GM21723 (cell line): ENCODE measurements around the gene NRG3.

ENCODE experiments used
- ATAC-seq: cut with Tn5 transposase; IDR thresholded peaks from one replicate; pipeline ENCODE4 v1.9.1; 2021; ENCODE audit warnings: mild to moderate bottlenecking, moderate library complexity; ENCODE audit not compliant: unreplicated experiment

Gene NRG3

DNA sequence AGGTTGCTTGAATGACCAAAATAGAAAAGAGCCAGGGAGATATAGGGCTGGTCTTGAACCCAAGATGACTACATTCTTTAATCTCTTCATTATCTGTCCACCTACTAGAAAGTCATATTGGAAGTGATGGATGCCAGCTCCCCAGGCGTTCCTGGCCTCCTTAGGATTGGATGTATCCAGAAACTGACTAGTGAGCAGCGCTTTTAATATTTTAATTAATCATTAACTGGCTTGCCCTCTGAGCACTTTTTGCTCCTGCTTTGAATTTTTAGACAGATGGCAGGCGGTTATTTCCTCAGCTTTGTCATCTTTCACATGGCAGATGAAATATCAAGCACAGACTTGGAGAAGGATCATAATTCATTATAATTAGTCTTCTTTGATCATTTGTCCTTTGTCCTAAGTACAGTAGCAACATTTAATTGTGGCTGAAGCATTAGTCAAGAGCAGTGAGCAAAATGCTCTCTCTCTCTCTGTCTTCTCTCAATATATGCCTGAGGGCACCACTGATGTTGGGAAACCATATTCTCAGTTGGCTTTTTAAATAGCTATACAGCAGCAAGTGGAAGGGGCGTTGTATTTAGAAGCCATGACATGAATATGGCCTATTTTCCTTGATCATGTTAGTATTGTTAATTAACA is 588.0 kb downstream of the NRG3 start:
- ATAC-seq = no peak

DNA sequence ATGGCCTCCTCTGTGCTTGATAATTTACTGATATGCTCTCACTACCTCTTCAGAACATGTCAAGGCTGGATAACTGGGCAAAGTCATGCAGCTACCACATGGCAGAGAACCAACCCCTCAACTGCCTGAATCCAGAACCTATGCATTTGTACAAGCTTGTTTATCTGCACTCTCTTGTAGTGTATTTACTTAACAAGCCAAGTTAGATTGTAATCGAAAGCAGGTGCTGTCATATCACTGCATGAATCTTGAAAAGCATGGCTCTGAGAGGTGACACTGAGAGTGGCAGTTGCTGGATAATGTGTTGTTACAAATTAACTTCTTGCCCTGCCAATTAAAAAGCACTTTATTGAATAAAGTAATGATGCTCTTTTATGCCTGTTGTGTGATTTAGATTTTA is 588.6 kb downstream of the NRG3 start:
- ATAC-seq = no peak

- no peak for ATAC-seq
Observed at GRCh38 chr10:82464191-82464818, 589.3 kb downstream of the NRG3 start.

DNA sequence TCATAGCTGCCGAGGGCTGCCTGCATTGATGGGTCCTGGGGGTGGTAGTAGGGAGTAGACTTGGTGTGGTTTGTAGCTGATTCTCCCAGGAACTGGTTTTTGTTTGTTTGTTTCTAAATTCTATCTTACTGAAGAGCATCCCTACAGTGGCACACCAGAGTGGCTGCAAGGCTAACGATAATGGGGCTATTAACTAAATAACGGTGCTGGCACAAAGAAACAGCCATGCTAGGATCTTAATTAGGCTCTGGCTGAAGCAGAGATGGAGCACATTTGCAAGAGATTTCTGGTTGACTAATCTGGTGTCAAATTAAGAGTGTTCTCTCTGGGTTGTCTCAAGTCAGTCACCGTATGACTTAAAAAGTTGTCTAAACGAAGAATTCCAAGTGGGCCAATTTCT is 590.0 kb downstream of the NRG3 start:
- ATAC-seq = no peak

DNA sequence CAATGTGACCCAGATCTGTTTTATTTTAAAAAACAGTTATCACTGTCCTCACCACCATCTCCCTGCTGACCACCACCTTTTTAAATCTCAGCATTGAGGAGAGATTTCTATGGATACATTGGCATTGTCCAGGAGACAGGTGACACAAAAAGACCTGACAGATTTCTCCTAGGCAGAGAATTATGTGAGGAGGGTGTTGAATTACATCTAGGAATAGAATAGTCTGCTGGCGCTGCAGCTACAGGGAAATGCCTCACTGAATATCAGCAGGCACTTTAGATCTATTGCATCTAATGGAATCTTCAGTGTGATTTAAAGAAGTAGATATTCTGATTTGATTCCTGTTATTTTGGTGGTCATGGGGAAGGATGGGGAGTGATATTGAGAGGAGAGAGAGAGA is 593.5 kb downstream of the NRG3 start:
- ATAC-seq = no peak

DNA sequence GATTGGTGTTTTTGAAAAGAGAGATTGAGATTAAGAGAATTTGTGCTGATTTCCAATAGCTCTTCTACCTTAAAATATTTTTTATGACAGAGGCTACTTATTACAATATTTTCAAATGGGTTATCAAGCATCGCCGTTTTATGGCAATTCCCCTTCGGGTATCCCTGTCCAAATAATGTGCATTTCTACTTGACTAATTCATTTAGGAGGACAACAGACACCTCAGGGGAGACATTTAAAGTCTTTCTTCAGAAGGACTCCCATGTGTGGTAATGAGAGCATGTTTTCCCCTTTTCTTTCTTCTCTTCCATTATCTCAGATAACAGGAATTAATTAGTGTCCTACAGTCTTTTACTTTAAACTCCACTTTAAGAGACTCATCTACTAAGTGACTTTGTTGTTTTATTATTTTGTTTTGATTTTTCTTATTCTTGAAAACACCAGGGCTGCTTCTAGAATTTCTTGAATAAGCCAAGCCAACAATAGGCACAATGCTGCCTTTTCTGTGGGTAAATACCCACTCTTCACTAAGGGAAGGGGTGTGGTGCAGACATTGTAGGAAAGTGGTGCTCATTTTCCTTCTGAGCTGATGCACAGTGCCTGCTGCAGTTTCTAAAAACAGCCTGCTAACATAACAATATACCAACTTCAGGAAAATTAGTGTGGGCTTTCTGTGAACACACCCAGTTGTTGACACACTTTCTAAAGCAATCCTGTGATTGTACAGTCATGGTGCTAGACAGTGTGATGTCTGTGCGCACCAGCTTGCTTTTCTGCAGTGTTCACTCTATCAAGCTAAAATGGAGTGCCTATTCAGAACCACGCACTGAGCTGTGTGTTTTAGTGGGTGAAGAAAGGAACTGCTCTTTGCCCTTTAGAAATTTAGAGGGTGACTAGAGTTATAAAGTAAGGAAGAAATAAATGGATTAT is 597.7 kb downstream of the NRG3 start:
- no peak for ATAC-seq

- ATAC-seq = no peak
Observed at GRCh38 chr10:82477776-82478175, 602.8 kb downstream of the NRG3 start.

DNA sequence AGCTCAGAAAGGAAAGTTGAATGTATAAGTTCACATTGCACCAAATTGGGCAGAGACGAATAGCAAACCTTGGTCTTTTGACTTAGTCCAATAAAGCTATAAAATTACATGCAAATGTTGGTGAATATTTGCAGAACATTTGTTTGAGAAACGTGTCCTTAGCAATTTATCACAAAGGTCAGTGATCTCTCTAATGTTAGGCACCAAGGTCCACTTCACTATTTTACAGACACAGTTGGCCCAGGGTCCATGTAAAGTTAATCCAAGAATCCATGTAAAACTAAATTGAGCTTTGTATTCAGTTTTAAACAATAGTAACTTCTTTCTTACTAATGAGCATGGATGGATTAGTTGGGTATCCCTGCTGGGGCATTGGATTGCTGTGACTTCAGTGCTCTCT is 617.7 kb downstream of the NRG3 start:
- no peak for ATAC-seq

GRCh38 chr10:82496114-82496513 is 621.1 kb downstream of the NRG3 start:
- no peak for ATAC-seq

- ATAC-seq = no peak
Observed at GRCh38 chr10:82497439-82497838, 622.4 kb downstream of the NRG3 start.

- ATAC-seq = no peak
Observed at GRCh38 chr10:82498976-82499375, 624.0 kb downstream of the NRG3 start.

DNA sequence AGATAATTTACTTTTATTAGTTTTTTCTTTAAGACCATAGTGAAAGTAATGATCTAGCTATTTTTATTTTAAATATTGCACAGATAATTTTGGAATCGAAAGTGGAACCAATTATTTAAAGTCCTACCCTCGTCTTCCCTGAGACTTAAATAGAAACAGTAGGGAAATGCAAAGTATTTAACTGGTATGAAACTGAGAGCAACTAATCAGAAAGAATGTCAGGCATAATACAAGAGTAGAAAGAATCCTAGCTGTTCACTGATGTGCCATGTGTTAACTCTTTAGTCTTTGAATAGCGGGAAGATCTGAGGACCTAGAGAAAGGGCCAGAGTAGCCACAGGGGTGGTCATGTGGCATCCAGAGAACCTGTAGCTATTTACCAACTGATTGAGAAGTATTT is 630.0 kb downstream of the NRG3 start:
- no peak for ATAC-seq

GRCh38 chr10:82506680-82507376 is 631.8 kb downstream of the NRG3 start:
- no peak for ATAC-seq

DNA sequence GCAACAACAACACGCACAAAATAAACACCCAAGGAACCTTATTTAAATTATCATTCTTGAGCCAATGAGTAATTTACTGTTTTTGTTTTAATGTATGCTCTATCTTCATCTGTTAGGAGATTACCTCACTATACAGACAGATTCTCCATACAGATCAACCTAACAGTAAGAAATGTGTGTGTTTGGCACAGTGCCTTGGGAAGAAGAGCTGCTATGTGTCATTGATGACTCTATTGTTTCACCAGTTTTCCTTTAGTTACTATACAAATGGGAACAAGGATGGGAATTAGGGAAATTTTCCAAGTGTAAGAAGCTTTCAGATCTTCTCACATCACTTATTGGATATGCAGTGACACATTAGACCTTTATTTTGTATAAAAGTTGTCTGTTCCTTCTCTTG is 640.3 kb downstream of the NRG3 start:
- no peak for ATAC-seq

GRCh38 chr10:82529062-82529461 is 654.1 kb downstream of the NRG3 start:
- no peak for ATAC-seq

GRCh38 chr10:82535457-82535856 is 660.5 kb downstream of the NRG3 start:
- ATAC-seq = no peak

GRCh38 chr10:82536668-82537067 is 661.7 kb downstream of the NRG3 start:
- ATAC-seq = no peak

DNA sequence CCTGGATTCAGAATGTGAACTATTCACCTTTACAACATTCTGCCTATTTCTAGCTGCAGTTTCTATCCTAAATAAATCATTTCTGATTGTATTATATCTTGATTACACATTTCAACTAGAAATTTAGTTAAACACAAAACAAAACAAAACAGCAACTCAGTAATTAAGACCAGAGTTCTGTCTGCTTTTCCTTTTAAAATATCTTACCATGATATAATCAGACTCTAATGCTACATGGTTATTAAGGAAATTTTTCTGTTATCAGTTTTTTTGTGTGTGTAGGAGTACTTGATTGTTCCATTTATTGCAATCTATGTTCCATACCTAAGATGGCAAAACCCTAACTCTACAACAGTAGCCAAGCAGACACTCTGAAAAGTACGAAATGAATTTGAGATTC is 663.3 kb downstream of the NRG3 start:
- no peak for ATAC-seq

DNA sequence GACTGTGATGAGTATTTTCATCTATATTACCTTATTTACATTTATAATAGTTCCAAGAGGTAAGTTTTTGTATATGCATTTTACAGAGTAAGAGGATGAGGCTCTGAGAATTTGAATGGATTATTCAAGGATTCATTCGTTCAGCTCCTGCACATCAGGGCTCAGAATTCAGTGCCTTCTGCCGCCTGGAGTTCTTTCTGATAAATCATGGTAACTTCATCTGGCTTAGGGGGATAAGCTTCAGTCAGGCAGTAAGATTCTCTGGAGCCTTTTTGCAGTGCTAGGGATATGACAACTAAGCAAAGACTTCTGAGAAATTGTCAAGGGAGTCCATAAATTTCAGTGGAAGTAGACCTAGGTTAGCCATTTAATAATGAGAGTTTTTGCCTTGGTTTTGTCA is 668.6 kb downstream of the NRG3 start:
- no peak for ATAC-seq

- ATAC-seq = no peak
Observed at GRCh38 chr10:82544377-82544776, 669.4 kb downstream of the NRG3 start.

DNA sequence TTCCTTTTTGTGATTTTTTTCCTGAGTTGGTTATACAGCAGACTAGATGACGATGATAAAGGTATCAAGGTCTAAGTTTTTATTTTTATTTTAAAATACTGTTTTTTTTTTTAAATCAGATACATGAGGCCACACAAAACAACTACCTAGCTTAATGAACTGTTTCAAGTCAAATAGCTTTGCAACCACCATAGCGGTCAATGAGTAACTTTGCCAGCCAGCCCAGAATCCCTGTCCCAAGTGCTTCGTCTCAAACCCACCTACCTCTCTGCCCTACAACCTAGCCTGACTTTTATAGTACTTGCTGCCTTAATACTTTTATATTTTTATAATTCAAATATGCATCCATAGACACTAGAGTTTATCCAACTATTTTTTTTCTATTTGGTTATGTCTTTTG is 676.5 kb downstream of the NRG3 start:
- ATAC-seq = no peak
